BJ (cell line): ENCODE data around the gene DDX42. TPM values are rescaled to one million over a fixed set of nuclear protein-coding genes. Genes with fewer than 3 reads are reported as not detected.
"Not testable (repeated sequence)": the region's sequence is repeated elsewhere in the genome, so short reads cannot be mapped to it uniquely, and the experiment has no call there.

Experiments used
- CTCF ChIA-PET: fragments of 350-600 bp; formaldehyde crosslinking; extraction: SDS; loops from one replicate; lab custom pipeline; 2021; ENCODE audit warnings: antibody characterized with exemption, inconsistent platforms; lab: Yijun Ruan, JAX
- POLR2A ChIA-PET: fragments of 300-600 bp; sonication (Branson Sonifier 250); formaldehyde crosslinking; extraction: SDS; loops from one replicate; lab custom pipeline; 2021; ENCODE audit warnings: antibody characterized with exemption; lab: Charles Lee
- DNase-seq: peaks from one replicate; pipeline ENCODE4 v3.0.0-alpha.2; 2011; ENCODE audit warnings: low read depth
- H3K27me3 ChIP-seq: 2 replicates; pipeline ENCODE4 v1.6.0; 2011; ENCODE audit warnings: low read length; ENCODE audit not compliant: control insufficient read depth, insufficient read depth
- H3K36me3 ChIP-seq: 2 replicates; pipeline ENCODE4 v1.5.1; 2011; ENCODE audit warnings: low read length; ENCODE audit not compliant: control insufficient read depth, insufficient read depth
- H3K4me3 ChIP-seq: 2 replicates; pipeline ENCODE4 v1.5.1; 2011; ENCODE audit warnings: low read depth, mild to moderate bottlenecking, control low read depth, low read length
- CTCF ChIP-seq: IDR thresholded peaks from 2 replicates; pipeline ENCODE4 v1.5.1; 2011; ENCODE audit warnings: low read depth, mild to moderate bottlenecking, control low read depth, inconsistent platforms, low read length, moderate library complexity; ENCODE audit not compliant: insufficient read depth
- polyA plus RNA-seq: library from polyadenylated mRNA; depleted of rRNA; stranded (reverse); fragments of >200 nt; gene quantifications from 2 replicates; pipeline ENCODE4 v1.2.3, GENCODE V29; 2011

The DDX42 gene
- polyA plus RNA-seq, 1 experiment = 56.3 TPM

GRCh38 chr17:63786117-63786516, 12.1 kb downstream of the DDX42 start:
- Histone ChIP-seq H3K4me3 (no peak overlapping the region), H3K36me3 (peaks cover 8% of the 10 kb centered on the region), H3K27me3 (no peaks in the 10 kb centered on the region)
- TF ChIP-seq CTCF = no peak
- no peak for DNase-seq
- ChIA-PET POLR2A (no interaction called here), CTCF (no interaction called here)

GRCh38 chr17:63786971-63787711, 13.2 kb downstream of the DDX42 start:
- Histone ChIP-seq H3K36me3 (peaks cover 8% of the 10 kb centered on the region), H3K4me3 (no peak overlapping the region), H3K27me3 (no peaks in the 10 kb centered on the region)
- DNase-seq = no peak
- ChIA-PET POLR2A (no interaction called here), CTCF (interaction anchor here (0.6 kb wide), 1 partner anchor 17 kb away, joined by 3 read pairs; no protein-coding TSS in a partner anchor)
- TF ChIP-seq CTCF = no peak

GRCh38 chr17:63790057-63790456, 16.1 kb downstream of the DDX42 start:
- CTCF ChIA-PET = interaction anchor here (1.0 to 2.3 kb wide), 3 partner anchors 10 to 31 kb away, joined by 3 to 7 read pairs (median 6); no protein-coding TSS in a partner anchor
- no peak for DNase-seq
- POLR2A ChIA-PET = no interaction called here
- TF ChIP-seq CTCF = no peak
- Histone ChIP-seq H3K4me3 (no peak overlapping the region), H3K27me3 (no peaks in the 10 kb centered on the region), H3K36me3 (peaks cover 14% of the 10 kb centered on the region)

GRCh38 chr17:63792055-63792729, 18.2 kb downstream of the DDX42 start:
- H3K4me3 ChIP-seq = no peak overlapping the region
- DNase-seq = no peak
- ChIA-PET POLR2A (no interaction called here), CTCF (no interaction called here)
- H3K36me3 ChIP-seq = peaks cover 16% of the 10 kb centered on the region
- no peaks in the 10 kb centered on the region for H3K27me3 ChIP-seq
- no peak for TF ChIP-seq CTCF

GRCh38 chr17:63796375-63796774, 22.4 kb downstream of the DDX42 start:
- POLR2A ChIA-PET = interaction anchor here (0.5 kb wide), 1 partner anchor 15 kb away, joined by 3 read pairs; no protein-coding TSS in a partner anchor
- H3K4me3 ChIP-seq, H3K27me3 ChIP-seq, CTCF ChIA-PET, DNase-seq: not testable (repeated sequence)
- H3K36me3 ChIP-seq = peaks cover 27% of the 10 kb centered on the region
